HL-60 (cell line): ENCODE results near the gene PRELP.

Experiments used
- CTCF ChIP-seq: IDR thresholded peaks from one replicate; pipeline ENCODE4 v1.5.1; 2011; ENCODE audit warnings: low read length, control low read depth, inconsistent platforms; ENCODE audit not compliant: insufficient read depth
- REST ChIP-seq: IDR thresholded peaks from 2 replicates; pipeline ENCODE4 v1.6.1; 2012; ENCODE audit warnings: low read depth; ENCODE audit not compliant: insufficient replicate concordance

GRCh38 chr1:203492748-203493130 is 17.1 kb downstream of the PRELP start:
- no peak for TF ChIP-seq CTCF
- TF ChIP-seq REST = no peak
